Astrocyte of the hippocampus (primary cell): Measurements from ENCODE around the gene OR10G7.
"Not testable (repeated sequence)": the region's sequence is repeated elsewhere in the genome, so short reads cannot be mapped to it uniquely, and the experiment has no call there.

Experiments
- DNase-seq: peaks from one replicate; pipeline ENCODE4 v3.0.0; 2011; ENCODE audit warnings: low read depth, low spot score

OR10G7 gene

GRCh38 chr11:124039557-124039956 lies 1.6 kb downstream of the OR10G7 start:
- no peak for DNase-seq

GRCh38 chr11:124036666-124037065 lies 4.5 kb downstream of the OR10G7 start:
- no peak for DNase-seq

- no peak for DNase-seq
Observed at GRCh38 chr11:124026498-124026897, 14.6 kb downstream of the OR10G7 start, which contains the start of gene OR10G8. Gene OR10G8, plus strand, starts transcription at chr11:124026798. Its CDS starts 2,825 bp downstream, at chr11:124029623.

GRCh38 chr11:124015837-124016236 lies 25.3 kb downstream of the OR10G7 start:
- DNase-seq, result not testable (repeated sequence)

GRCh38 chr11:124012697-124013096 lies 28.4 kb downstream of the OR10G7 start, which contains the start of gene OR10G4:
Gene OR10G4, plus strand, starts transcription at chr11:124012997. Its CDS starts 2,578 bp downstream, at chr11:124015575.
- DNase-seq, result no peak

GRCh38 chr11:123995119-123995518 lies 46.0 kb downstream of the OR10G7 start, which contains the start of gene OR10G6:
Gene OR10G6, minus strand, starts transcription at chr11:123995161. Its CDS starts 0 bp downstream, at chr11:123995161.
- DNase-seq, result no peak
